ENCODE data around the gene IGSF23. TPM values are rescaled to one million over a fixed set of nuclear protein-coding genes. Genes with fewer than 3 reads are reported as not detected.

IGSF23 gene
- total RNA-seq, 3 donors from 2014 or later: not detected

DNA sequence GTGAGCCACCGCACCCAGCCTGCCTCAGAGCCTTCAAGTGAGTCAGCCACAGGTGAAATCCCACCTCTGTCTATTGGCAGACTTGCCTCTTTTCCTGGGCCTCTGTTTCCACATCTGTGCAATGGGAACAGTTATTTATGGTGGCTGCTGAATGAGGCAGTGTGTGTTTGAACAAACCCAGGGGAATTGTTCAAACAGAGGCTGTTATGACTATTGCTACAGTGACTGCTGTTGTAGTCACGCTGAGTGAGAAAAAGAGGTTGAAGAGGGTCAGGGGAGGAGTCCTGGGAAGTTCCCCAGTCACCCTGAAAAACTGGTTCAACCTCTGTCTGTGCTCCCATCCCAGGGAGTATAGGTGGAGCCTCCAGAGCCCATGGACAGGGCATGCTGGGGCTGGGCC lies 58.0 kb downstream of the IGSF23 start, which contains the start of gene CEACAM19:
TSS of gene CEACAM19 (plus strand) at position 83 of the 400 bp plus-strand sequence. CDS start 450 bp downstream, outside the sequence.
- Histone ChIP-seq H3K36me3 (no peaks in the 10 kb centered on the region), H3K27ac (no peak within 1 kb of the TSS), H3K4me1 (no peaks in the 10 kb centered on the region), H3K27me3 (no peaks in the 10 kb centered on the region), H3K9me3 (no peaks in the 10 kb centered on the region), H3K4me3 (no peak within 1 kb of the TSS)
- peak in 1 of 2 donors; percentile 26 for DNase-seq (ENCODE audit: low spot score in 2 of 2)
- TF ChIP-seq POLR2A (IDR thresholded peaks at IDR 0.05) (no peak), POLR2AphosphoS5 (IDR thresholded peaks at IDR 0.05) (peak in 1 of 3 donors; percentile 16)
- TF ChIP-seq, protein P1, sequence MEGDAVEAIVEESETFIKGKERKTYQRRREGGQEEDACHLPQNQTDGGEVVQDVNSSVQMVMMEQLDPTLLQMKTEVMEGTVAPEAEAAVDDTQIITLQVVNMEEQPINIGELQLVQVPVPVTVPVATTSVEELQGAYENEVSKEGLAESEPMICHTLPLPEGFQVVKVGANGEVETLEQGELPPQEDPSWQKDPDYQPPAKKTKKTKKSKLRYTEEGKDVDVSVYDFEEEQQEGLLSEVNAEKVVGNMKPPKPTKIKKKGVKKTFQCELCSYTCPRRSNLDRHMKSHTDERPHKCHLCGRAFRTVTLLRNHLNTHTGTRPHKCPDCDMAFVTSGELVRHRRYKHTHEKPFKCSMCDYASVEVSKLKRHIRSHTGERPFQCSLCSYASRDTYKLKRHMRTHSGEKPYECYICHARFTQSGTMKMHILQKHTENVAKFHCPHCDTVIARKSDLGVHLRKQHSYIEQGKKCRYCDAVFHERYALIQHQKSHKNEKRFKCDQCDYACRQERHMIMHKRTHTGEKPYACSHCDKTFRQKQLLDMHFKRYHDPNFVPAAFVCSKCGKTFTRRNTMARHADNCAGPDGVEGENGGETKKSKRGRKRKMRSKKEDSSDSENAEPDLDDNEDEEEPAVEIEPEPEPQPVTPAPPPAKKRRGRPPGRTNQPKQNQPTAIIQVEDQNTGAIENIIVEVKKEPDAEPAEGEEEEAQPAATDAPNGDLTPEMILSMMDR (IDR thresholded peaks at IDR 0.05): no peak
- intact Hi-C loops (cut with DNase I; ENCODE audit: low total_unique reads): no loop called here

DNA sequence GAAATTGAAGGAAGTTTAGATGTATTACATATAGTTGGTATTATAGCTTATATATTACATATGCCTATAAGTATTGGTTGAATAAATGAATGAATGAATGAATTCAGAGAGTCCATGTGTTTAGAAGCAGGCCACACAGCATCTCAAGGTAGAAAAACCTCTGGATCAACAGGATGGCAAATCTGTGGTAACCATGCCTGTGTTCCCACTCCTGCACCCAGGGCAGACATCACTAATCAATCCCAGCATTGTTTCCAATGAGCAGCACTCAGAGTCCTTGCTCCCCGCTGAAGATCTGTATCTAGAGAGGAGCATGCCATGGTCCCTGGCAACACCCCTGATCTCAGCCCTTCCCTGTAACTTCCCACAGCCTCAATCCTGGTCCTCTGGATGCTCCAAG lies 58.9 kb downstream of the IGSF23 start:
- H3K4me3 ChIP-seq: no peak overlapping the region
- no peaks in the 10 kb centered on the region for H3K9me3 ChIP-seq
- TF ChIP-seq POLR2AphosphoS5 (IDR thresholded peaks at IDR 0.05) (no peak), POLR2A (IDR thresholded peaks at IDR 0.05) (no peak)
- intact Hi-C loops (cut with DNase I; ENCODE audit: low total_unique reads): no loop called here
- H3K36me3 ChIP-seq: no peaks in the 10 kb centered on the region
- H3K4me1 ChIP-seq: no peaks in the 10 kb centered on the region
- no peak for DNase-seq (ENCODE audit: low spot score in 2 of 2)
- no peaks in the 10 kb centered on the region for H3K27me3 ChIP-seq
- no peak overlapping the region for H3K27ac ChIP-seq

DNA sequence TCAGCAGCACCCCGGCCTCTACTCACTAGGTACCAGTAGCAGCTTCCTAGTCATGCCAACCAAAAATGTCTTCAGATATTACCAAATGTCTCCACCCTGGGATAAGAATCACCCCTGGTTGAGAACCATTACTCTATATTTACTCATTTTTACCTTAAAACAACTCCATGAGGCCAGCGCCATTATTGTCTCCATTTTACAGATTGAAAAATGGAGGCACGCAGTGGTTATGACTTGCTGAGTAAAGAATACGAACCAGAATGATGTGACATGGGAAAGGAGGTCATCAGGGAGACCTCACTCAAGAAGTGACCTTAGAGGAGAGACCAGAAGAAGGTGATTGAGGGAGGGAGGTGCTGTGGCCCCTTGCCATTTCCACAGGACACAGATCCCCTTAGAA lies 60.1 kb downstream of the IGSF23 start:
- DNase-seq (ENCODE audit: low spot score in 2 of 2): no peak
- H3K4me3 ChIP-seq: no peak overlapping the region
- H3K27me3 ChIP-seq: no peaks in the 10 kb centered on the region
- H3K36me3 ChIP-seq: no peaks in the 10 kb centered on the region
- intact Hi-C loops (cut with DNase I; ENCODE audit: low total_unique reads): no loop called here
- H3K4me1 ChIP-seq: no peaks in the 10 kb centered on the region
- no peaks in the 10 kb centered on the region for H3K9me3 ChIP-seq
- TF ChIP-seq POLR2AphosphoS5 (IDR thresholded peaks at IDR 0.05): no peak
- TF ChIP-seq POLR2A (IDR thresholded peaks at IDR 0.05): no peak
- TF ChIP-seq, protein P1 (IDR thresholded peaks at IDR 0.05): no peak
- no peak overlapping the region for H3K27ac ChIP-seq

GRCh38 chr19:44675521-44675920 lies 62.2 kb downstream of the IGSF23 start:
- H3K4me3 ChIP-seq: no peak overlapping the region
- H3K4me1 ChIP-seq: no peaks in the 10 kb centered on the region
- no peaks in the 10 kb centered on the region for H3K36me3 ChIP-seq
- no peaks in the 10 kb centered on the region for H3K9me3 ChIP-seq
- no peak for DNase-seq (ENCODE audit: low spot score in 2 of 2)
- intact Hi-C loops (cut with DNase I; ENCODE audit: low total_unique reads): no loop called here
- H3K27me3 ChIP-seq: no peaks in the 10 kb centered on the region
- TF ChIP-seq POLR2AphosphoS5 (IDR thresholded peaks at IDR 0.05): no peak
- no peak for TF ChIP-seq POLR2A (IDR thresholded peaks at IDR 0.05)
- TF ChIP-seq, protein P1 (IDR thresholded peaks at IDR 0.05): no peak
- H3K27ac ChIP-seq: no peak overlapping the region

GRCh38 chr19:44677019-44677811 lies 63.9 kb downstream of the IGSF23 start:
- Histone ChIP-seq H3K27ac (no peak overlapping the region), H3K9me3 (no peaks in the 10 kb centered on the region), H3K36me3 (no peaks in the 10 kb centered on the region), H3K4me1 (no peaks in the 10 kb centered on the region), H3K4me3 (no peak overlapping the region), H3K27me3 (no peaks in the 10 kb centered on the region)
- no peak for DNase-seq (ENCODE audit: low spot score in 2 of 2)
- intact Hi-C loops (cut with DNase I; ENCODE audit: low total_unique reads): no loop called here
- TF ChIP-seq POLR2AphosphoS5 (IDR thresholded peaks at IDR 0.05) (no peak), POLR2A (IDR thresholded peaks at IDR 0.05) (no peak)
- TF ChIP-seq, protein P1 (IDR thresholded peaks at IDR 0.05): no peak
